HepG2 (cell line): ENCODE measurements around the gene RNFT1. TPM values are rescaled to one million over a fixed set of nuclear protein-coding genes. Genes with fewer than 3 reads are reported as not detected.

Experiments used
- CREM ChIP-seq, 2 experiments: sonication (generic) in 1 of 2; formaldehyde crosslinking in 1 of 2; IDR thresholded peaks; 2 replicates each; pipeline versions ENCODE4 v1.4.0 to v1.6.1; 2016 to 2020; ENCODE audit warnings: antibody characterized with exemption in 1 of 2, mild to moderate bottlenecking in 1 of 2, missing genetic modification reagents in 1 of 2
- DNMT3B ChIP-seq: conservative IDR thresholded peaks from 2 replicates; pipeline ENCODE4 v1.6.1; 2016; ENCODE audit warnings: missing biosample characterization, control low read depth
- FLYWCH1 ChIP-seq: sonication (generic); formaldehyde crosslinking; IDR thresholded peaks from 2 replicates; pipeline ENCODE4 v1.8.1; 2023; ENCODE audit warnings: mild to moderate bottlenecking, missing genetic modification reagents
- HOXA3 ChIP-seq: sonication (generic); formaldehyde crosslinking; IDR thresholded peaks from 2 replicates; pipeline ENCODE4 v1.5.0; 2020; ENCODE audit warnings: missing genetic modification reagents
- IRF1 ChIP-seq: sonication (generic); formaldehyde crosslinking; IDR thresholded peaks from 2 replicates; pipeline ENCODE4 v1.4.0; 2020; ENCODE audit warnings: low read depth, mild to moderate bottlenecking, missing genetic modification reagents
- JUND ChIP-seq: sonication (generic); formaldehyde crosslinking; IDR thresholded peaks from 2 replicates; pipeline ENCODE4 v1.8.0; 2022; ENCODE audit warnings: mild to moderate bottlenecking, missing genetic modification reagents
- NFIB ChIP-seq: sonication (generic); formaldehyde crosslinking; IDR thresholded peaks from 2 replicates; pipeline ENCODE4 v1.9.0; 2021; ENCODE audit warnings: missing genetic modification reagents, mild to moderate bottlenecking, borderline replicate concordance
- POGK ChIP-seq: sonication (generic); formaldehyde crosslinking; conservative IDR thresholded peaks from 2 replicates; pipeline ENCODE4 v1.8.0; 2022; ENCODE audit warnings: mild to moderate bottlenecking, moderate library complexity, missing genetic modification reagents
- PRDM15 ChIP-seq: sonication (generic); formaldehyde crosslinking; IDR thresholded peaks from 2 replicates; pipeline ENCODE4 v1.4.0; 2020; ENCODE audit warnings: missing genetic modification reagents
- SALL1 ChIP-seq: sonication (generic); formaldehyde crosslinking; IDR thresholded peaks from 2 replicates; pipeline ENCODE4 v1.8.0; 2022; ENCODE audit warnings: mild to moderate bottlenecking, missing genetic modification reagents
- SIX1 ChIP-seq: sonication (generic); formaldehyde crosslinking; IDR thresholded peaks from 2 replicates; pipeline ENCODE4 v1.4.0; 2020; ENCODE audit warnings: missing genetic modification reagents, borderline replicate concordance
- SMARCC2 ChIP-seq: fragments of 450-650 bp; IDR thresholded peaks from 2 replicates; pipeline ENCODE4 v1.6.1; 2017; ENCODE audit warnings: antibody characterized with exemption, mild to moderate bottlenecking
- ZBTB14 ChIP-seq: sonication (generic); formaldehyde crosslinking; IDR thresholded peaks from 2 replicates; pipeline ENCODE4 v1.4.0; 2020; ENCODE audit warnings: missing genetic modification reagents
- ZFP36L2 ChIP-seq: sonication (generic); formaldehyde crosslinking; IDR thresholded peaks from 2 replicates; pipeline ENCODE4 v1.4.0; 2020; ENCODE audit warnings: missing genetic modification reagents
- ZMAT5 ChIP-seq: sonication (generic); formaldehyde crosslinking; IDR thresholded peaks from 2 replicates; pipeline ENCODE4 v1.5.0; 2020; ENCODE audit warnings: mild to moderate bottlenecking, low read depth, missing genetic modification reagents, borderline replicate concordance
- ZMYM3 ChIP-seq: sonication (generic); formaldehyde crosslinking; IDR thresholded peaks from 2 replicates; pipeline ENCODE4 v1.5.1; 2020; ENCODE audit warnings: mild to moderate bottlenecking, missing genetic modification reagents
- ZNF556 ChIP-seq: sonication (generic); formaldehyde crosslinking; IDR thresholded peaks from 2 replicates; pipeline ENCODE4 v1.4.0; 2020; ENCODE audit warnings: mild to moderate bottlenecking, missing genetic modification reagents, borderline replicate concordance
- ZNF576 ChIP-seq: sonication (generic); formaldehyde crosslinking; IDR thresholded peaks from 2 replicates; pipeline ENCODE4 v1.4.0; 2020; ENCODE audit warnings: mild to moderate bottlenecking, missing genetic modification reagents
- ZNF629 ChIP-seq: sonication (generic); formaldehyde crosslinking; conservative IDR thresholded peaks from 2 replicates; pipeline ENCODE4 v1.5.0; 2020; ENCODE audit warnings: missing genetic modification reagents
- ZNF841 ChIP-seq: sonication (generic); formaldehyde crosslinking; IDR thresholded peaks from 2 replicates; pipeline ENCODE4 v1.8.1; 2023; ENCODE audit warnings: missing genetic modification reagents, borderline replicate concordance
- polyA plus RNA-seq, 8 experiments: library from polyadenylated mRNA; depleted of rRNA in 3 of 8; stranded (reverse) in 7 of 8; unstranded in 1 of 8; fragments of >200 nt; fragmentation: Illumina TruSeq in 4 of 8; extraction: Trizol in 4 of 8; gene quantifications; 2 replicates each; pipeline versions ENCODE4 v1.2.1 to v1.2.3, GENCODE V29; 2011 to 2016; ENCODE audit warnings: low read depth in 4 of 8, missing spikeins in 1 of 8, mixed read lengths in 1 of 8; ENCODE audit not compliant: insufficient read depth in 1 of 8
- total RNA-seq, 5 experiments: library from RNA; depleted of rRNA; stranded (reverse); fragments of >200 nt; fragmentation: Illumina TruSeq; extraction: Trizol; gene quantifications; 2 replicates each; pipeline ENCODE4 v1.2.3, GENCODE V29; 2016; ENCODE audit warnings: low read depth in 1 of 5

Gene RNFT1
- total and polyA plus RNA-seq, 2 of the 13 experiments (the other 11 are each of a cell fraction or from before 2014, with no cell fraction given) = 19.1 to 22.1 TPM

- TF ChIP-seq IRF1 (CRISPR knock-in tag) (no peak), FLYWCH1 (CRISPR knock-in tag) (no peak), POGK (no peak), ZMAT5 (no peak), ZFP36L2 (CRISPR knock-in tag) (no peak; the same call in 1 of the 2 replicates), ZMYM3 (CRISPR knock-in tag) (0 out of 2 replicates have a peak, but pooled peaks have one; percentile 31), ZNF841 (CRISPR knock-in tag) (no peak), PRDM15 (CRISPR knock-in tag) (no peak), HOXA3 (CRISPR knock-in tag) (0 out of 2 replicates have a peak, but pooled peaks have one; percentile 17), ZNF629 (CRISPR knock-in tag) (0 out of 2 replicates have a peak, but pooled peaks have one; percentile 16), SMARCC2 (no peak), ZNF556 (CRISPR knock-in tag) (no peak), ZNF576 (CRISPR knock-in tag) (no peak), NFIB (CRISPR knock-in tag) (0 out of 2 replicates have a peak, but pooled peaks have one; percentile 70), JUND (CRISPR knock-in tag) (no peak), SIX1 (CRISPR knock-in tag) (0 out of 2 replicates have a peak, but pooled peaks have one; percentile 13), SALL1 (CRISPR knock-in tag) (no peak), ZBTB14 (CRISPR knock-in tag) (no peak), CREM (IDR thresholded peaks at IDR 0.05) (0 out of 2 replicates have a peak, but pooled peaks have one; percentile 9), CREM (CRISPR knock-in tag; IDR thresholded peaks at IDR 0.05) (no peak), DNMT3B (CRISPR knock-in tag) (peak; percentile 56; the same call in 1 of the 2 replicates)
Measured at GRCh38 chr17:59963738-59964481, 630 bp downstream of the RNFT1 start (continued).
